Neural crest cell (in vitro differentiated cells): ENCODE data around the gene PSMG2. TPM values are rescaled to one million over a fixed set of nuclear protein-coding genes. Genes with fewer than 3 reads are reported as not detected.
A peak's percentile ranks its signal among the peaks of the same experiment; 100 is the strongest.

ENCODE experiments used
- DNase-seq: peaks from one replicate; pipeline ENCODE4 v3.0.0; 2021; ENCODE audit warnings: low read depth, mixed read lengths, low spot score
- H3K27ac Mint-ChIP-seq: one replicate; pipeline ENCODE4 v1.8.0; 2021; ENCODE audit warnings: mild to moderate bottlenecking, mixed read lengths; ENCODE audit not compliant: unreplicated experiment
- H3K27me3 Mint-ChIP-seq: 2 replicates; pipeline ENCODE4 v1.8.0; 2021; ENCODE audit warnings: low read depth, mild to moderate bottlenecking, mixed read lengths
- H3K36me3 Mint-ChIP-seq: 2 replicates; pipeline ENCODE4 v1.8.0; 2021; ENCODE audit warnings: low read depth, mild to moderate bottlenecking, mixed read lengths
- H3K4me1 Mint-ChIP-seq: 2 replicates; pipeline ENCODE4 v1.8.0; 2021; ENCODE audit warnings: mixed read lengths
- H3K4me3 Mint-ChIP-seq: one replicate; pipeline ENCODE4 v1.8.0; 2021; ENCODE audit warnings: mild to moderate bottlenecking, mixed read lengths
- H3K9me3 Mint-ChIP-seq: 2 replicates; pipeline ENCODE4 v1.8.0; 2021; ENCODE audit warnings: mixed read lengths
- CTCF ChIP-seq: fragments of 200-600 bp; sonication (generic); conservative IDR thresholded peaks from 2 replicates; pipeline ENCODE4 v1.5.0; 2021; ENCODE audit warnings: antibody characterized with exemption, mild to moderate bottlenecking
- total RNA-seq: library from RNA; stranded (reverse); gene quantifications from 2 replicates; pipeline ENCODE4 v1.2.1, GENCODE V29; 2021

PSMG2 gene
- total RNA-seq, 1 donor from 2014 or later, result 61.4 TPM

GRCh38 chr18:12769136-12769535, 66.3 kb downstream of the PSMG2 start:
- peaks cover 5% of the 10 kb centered on the region for H3K4me1 Mint-ChIP-seq
- H3K27me3 Mint-ChIP-seq, result no peaks in the 10 kb centered on the region
- H3K4me3 Mint-ChIP-seq, result no peak overlapping the region
- peak overlapping the region; percentile 19 for H3K27ac Mint-ChIP-seq
- H3K36me3 Mint-ChIP-seq, result no peaks in the 10 kb centered on the region
- DNase-seq, result no peak
- no peak for TF ChIP-seq CTCF
- H3K9me3 Mint-ChIP-seq, result no peaks in the 10 kb centered on the region

- Mint-ChIP-seq H3K27ac (no peak overlapping the region), H3K4me1 (peaks cover 5% of the 10 kb centered on the region), H3K36me3 (no peaks in the 10 kb centered on the region), H3K9me3 (no peaks in the 10 kb centered on the region), H3K27me3 (no peaks in the 10 kb centered on the region), H3K4me3 (no peak overlapping the region)
- TF ChIP-seq CTCF, result no peak
- DNase-seq, result no peak
These were observed 67.0 kb downstream of the PSMG2 start for GRCh38 chr18:12769644-12770440.

DNA sequence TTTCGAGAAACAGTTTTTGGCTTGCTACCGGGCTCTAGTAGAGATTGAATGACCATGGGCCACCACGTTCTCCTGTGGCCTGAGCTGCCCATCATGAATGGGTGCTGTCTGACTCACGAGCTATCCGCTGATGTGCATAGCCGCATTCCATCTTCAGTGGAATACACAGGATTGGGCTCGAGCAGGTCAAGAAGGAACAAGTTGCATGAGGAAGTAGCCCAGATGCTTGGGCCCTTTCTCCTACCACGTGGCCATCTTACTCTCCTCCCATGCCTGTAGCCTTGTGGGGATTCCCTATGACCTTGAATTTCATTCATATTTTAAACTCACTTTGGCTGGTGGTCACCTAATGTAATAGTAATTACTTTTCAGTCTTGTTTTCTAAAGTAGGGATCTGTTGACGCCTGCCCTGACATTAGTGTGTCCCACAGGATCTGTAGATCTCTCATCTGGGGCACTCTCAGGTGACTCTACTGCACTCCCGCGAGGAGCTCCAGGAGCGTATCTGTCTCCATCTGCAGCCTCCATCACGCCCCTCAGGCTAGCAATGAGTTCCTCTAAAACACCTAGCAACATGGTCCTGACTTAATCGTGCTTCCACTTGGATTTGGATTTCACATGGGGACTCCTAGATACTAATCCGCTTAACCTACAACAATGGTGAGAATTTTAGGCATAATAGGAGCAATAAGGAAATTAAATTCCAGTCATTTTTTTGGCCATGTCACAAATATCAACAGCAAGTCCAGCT, 67.8 kb downstream of the PSMG2 start:
- no peak for DNase-seq
- Mint-ChIP-seq H3K9me3 (no peaks in the 10 kb centered on the region), H3K4me3 (no peak overlapping the region), H3K36me3 (no peaks in the 10 kb centered on the region), H3K27ac (no peak overlapping the region), H3K27me3 (no peaks in the 10 kb centered on the region), H3K4me1 (peaks cover 5% of the 10 kb centered on the region)
- no peak for TF ChIP-seq CTCF

DNA sequence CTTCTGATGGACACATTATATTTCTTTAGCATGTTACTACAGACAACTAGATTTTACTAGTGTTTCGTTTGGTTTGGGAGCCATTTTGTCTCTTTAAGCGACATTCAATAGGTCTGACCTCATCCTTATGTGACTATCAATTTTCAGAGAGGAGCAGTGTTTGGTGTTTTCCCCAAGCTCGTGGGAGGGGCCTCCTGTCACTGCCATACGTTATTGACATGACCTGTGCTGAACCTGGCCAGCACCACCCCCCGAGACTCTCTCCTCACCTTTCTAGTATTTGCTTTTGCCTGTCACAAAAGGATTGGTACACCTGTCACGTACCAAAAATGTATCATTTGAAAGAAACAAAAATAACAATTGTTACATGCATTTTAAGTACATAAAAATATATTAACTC, 69.3 kb downstream of the PSMG2 start:
- no peak for TF ChIP-seq CTCF
- Mint-ChIP-seq H3K36me3 (no peaks in the 10 kb centered on the region), H3K27me3 (no peaks in the 10 kb centered on the region), H3K27ac (no peak overlapping the region), H3K4me3 (no peak overlapping the region), H3K9me3 (peaks cover 3% of the 10 kb centered on the region), H3K4me1 (peaks cover under 1% of the 10 kb centered on the region)
- no peak for DNase-seq

- no peak for DNase-seq
- peaks cover 3% of the 10 kb centered on the region for H3K9me3 Mint-ChIP-seq
- H3K4me3 Mint-ChIP-seq, result no peak overlapping the region
- no peaks in the 10 kb centered on the region for H3K36me3 Mint-ChIP-seq
- no peaks in the 10 kb centered on the region for H3K27me3 Mint-ChIP-seq
- no peak overlapping the region for H3K27ac Mint-ChIP-seq
- no peaks in the 10 kb centered on the region for H3K4me1 Mint-ChIP-seq
- TF ChIP-seq CTCF, result no peak
These were observed 70.5 kb downstream of the PSMG2 start for GRCh38 chr18:12773369-12773768.
